Neural crest cell (in vitro differentiated cells): ENCODE measurements around the gene GRK5. TPM values are rescaled to one million over a fixed set of nuclear protein-coding genes. Genes with fewer than 3 reads are reported as not detected.

ENCODE experiments used
- DNase-seq: peaks from one replicate; pipeline ENCODE4 v3.0.0; 2021; ENCODE audit warnings: low read depth, mixed read lengths, low spot score
- H3K27ac Mint-ChIP-seq: one replicate; pipeline ENCODE4 v1.8.0; 2021; ENCODE audit warnings: mild to moderate bottlenecking, mixed read lengths; ENCODE audit not compliant: unreplicated experiment
- H3K27me3 Mint-ChIP-seq: 2 replicates; pipeline ENCODE4 v1.8.0; 2021; ENCODE audit warnings: low read depth, mild to moderate bottlenecking, mixed read lengths
- H3K36me3 Mint-ChIP-seq: 2 replicates; pipeline ENCODE4 v1.8.0; 2021; ENCODE audit warnings: low read depth, mild to moderate bottlenecking, mixed read lengths
- H3K4me1 Mint-ChIP-seq: 2 replicates; pipeline ENCODE4 v1.8.0; 2021; ENCODE audit warnings: mixed read lengths
- H3K4me3 Mint-ChIP-seq: one replicate; pipeline ENCODE4 v1.8.0; 2021; ENCODE audit warnings: mild to moderate bottlenecking, mixed read lengths
- H3K9me3 Mint-ChIP-seq: 2 replicates; pipeline ENCODE4 v1.8.0; 2021; ENCODE audit warnings: mixed read lengths
- total RNA-seq: library from RNA; stranded (reverse); gene quantifications from 2 replicates; pipeline ENCODE4 v1.2.1, GENCODE V29; 2021
- TF ChIP-seq, protein P1 (sequence below): fragments of 200-600 bp; sonication (generic); conservative IDR thresholded peaks from 2 replicates; pipeline ENCODE4 v1.5.0; 2021; ENCODE audit warnings: antibody characterized with exemption, mild to moderate bottlenecking

Gene GRK5
- total RNA-seq, 1 donor from 2014 or later = 13.5 TPM

DNA sequence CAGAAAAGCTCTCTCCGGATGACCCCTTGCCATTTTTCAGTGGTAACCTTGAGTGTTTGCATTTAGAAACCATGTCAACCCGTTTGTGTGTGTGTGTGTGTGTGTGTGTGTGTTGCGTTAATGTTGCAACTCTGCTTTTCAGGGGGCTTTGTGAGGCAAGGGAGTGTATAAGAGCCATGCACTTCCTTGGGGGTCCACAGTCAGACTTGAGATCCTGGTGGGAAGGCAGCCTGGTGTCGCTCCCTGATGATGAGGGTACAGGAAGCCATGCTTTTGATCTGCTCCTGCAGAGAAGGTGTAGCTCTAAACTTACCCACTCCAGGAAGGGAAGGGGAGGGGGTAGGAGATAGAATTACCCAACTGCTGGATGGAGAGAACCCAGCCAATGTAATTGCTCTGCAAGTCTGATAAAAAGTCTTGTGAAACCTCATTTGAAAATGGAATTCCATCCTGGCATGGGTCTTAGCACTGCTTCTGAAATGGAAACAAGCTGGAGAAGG lies 10.7 kb downstream of the GRK5 start:
- no peak overlapping the region for H3K4me3 Mint-ChIP-seq
- DNase-seq = no peak
- H3K27ac Mint-ChIP-seq = no peak overlapping the region
- H3K9me3 Mint-ChIP-seq = no peaks in the 10 kb centered on the region
- peaks cover 24% of the 10 kb centered on the region for H3K4me1 Mint-ChIP-seq
- no peaks in the 10 kb centered on the region for H3K27me3 Mint-ChIP-seq
- H3K36me3 Mint-ChIP-seq = no peaks in the 10 kb centered on the region
- TF ChIP-seq, protein P1, sequence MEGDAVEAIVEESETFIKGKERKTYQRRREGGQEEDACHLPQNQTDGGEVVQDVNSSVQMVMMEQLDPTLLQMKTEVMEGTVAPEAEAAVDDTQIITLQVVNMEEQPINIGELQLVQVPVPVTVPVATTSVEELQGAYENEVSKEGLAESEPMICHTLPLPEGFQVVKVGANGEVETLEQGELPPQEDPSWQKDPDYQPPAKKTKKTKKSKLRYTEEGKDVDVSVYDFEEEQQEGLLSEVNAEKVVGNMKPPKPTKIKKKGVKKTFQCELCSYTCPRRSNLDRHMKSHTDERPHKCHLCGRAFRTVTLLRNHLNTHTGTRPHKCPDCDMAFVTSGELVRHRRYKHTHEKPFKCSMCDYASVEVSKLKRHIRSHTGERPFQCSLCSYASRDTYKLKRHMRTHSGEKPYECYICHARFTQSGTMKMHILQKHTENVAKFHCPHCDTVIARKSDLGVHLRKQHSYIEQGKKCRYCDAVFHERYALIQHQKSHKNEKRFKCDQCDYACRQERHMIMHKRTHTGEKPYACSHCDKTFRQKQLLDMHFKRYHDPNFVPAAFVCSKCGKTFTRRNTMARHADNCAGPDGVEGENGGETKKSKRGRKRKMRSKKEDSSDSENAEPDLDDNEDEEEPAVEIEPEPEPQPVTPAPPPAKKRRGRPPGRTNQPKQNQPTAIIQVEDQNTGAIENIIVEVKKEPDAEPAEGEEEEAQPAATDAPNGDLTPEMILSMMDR = no peak

DNA sequence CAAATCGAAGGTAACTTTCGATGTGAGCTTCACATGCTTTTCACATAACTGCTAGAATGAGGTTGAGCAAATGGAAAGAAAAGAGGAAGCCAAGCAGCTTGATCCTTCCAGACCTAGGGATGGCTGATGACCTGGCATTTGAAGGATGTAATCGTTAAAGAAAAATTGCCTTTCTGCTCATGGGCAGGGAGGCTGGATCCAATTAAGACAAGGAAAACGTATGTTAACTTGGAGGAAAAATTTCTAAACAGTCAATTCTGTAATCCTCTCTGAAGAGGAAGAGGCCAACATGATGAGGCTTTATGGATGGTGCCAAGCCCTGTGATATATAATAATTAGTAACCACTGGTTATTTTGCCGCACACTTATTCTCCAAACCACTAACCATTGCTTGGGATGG lies 12.5 kb downstream of the GRK5 start:
- TF ChIP-seq, protein P1 = no peak
- Mint-ChIP-seq H3K4me1 (peaks cover 19% of the 10 kb centered on the region), H3K27ac (no peak overlapping the region), H3K9me3 (no peaks in the 10 kb centered on the region), H3K4me3 (no peak overlapping the region), H3K27me3 (no peaks in the 10 kb centered on the region), H3K36me3 (no peaks in the 10 kb centered on the region)
- no peak for DNase-seq

DNA sequence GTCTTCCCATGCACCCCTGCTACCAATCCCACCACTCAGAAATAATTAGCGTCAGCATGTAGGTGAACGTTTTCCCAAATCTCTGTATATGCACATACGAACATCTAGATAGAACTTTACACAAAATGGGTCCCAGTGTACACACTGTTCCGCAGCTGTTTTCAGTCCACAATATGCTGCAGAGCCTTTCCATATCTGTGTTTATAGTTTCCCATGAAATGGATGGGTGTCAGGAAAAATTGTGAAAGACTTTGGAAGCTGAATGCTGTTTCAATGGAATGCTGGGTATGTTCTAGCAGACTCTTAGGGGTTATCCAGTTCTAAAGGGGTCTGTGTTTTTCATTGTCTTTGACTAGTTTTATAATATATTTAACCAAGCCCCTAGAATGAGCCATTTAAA lies 13.8 kb downstream of the GRK5 start:
- no peak overlapping the region for H3K27ac Mint-ChIP-seq
- DNase-seq = no peak
- no peaks in the 10 kb centered on the region for H3K9me3 Mint-ChIP-seq
- H3K4me1 Mint-ChIP-seq = peaks cover 19% of the 10 kb centered on the region
- H3K27me3 Mint-ChIP-seq = no peaks in the 10 kb centered on the region
- TF ChIP-seq, protein P1 = no peak
- no peaks in the 10 kb centered on the region for H3K36me3 Mint-ChIP-seq
- H3K4me3 Mint-ChIP-seq = no peak overlapping the region

DNA sequence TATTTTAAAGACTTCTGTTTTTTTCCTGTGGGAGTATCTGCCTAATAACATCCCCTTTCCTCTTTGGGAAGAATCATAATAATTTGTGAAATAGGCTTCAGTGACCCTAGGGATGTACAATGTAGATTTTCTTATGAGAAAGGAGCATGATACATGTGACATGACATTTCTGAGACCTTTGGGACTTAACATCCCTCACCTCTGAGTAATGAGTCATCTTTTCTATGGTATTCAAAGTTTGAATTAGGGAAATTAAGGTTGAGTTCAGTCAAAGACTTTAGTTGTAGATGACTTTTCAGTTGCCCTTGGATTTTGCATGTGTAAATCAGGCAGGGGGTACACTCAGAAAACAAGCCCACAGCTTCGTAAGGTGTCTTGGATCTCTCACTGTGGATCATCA lies 14.3 kb downstream of the GRK5 start:
- no peaks in the 10 kb centered on the region for H3K36me3 Mint-ChIP-seq
- H3K9me3 Mint-ChIP-seq = no peaks in the 10 kb centered on the region
- DNase-seq = no peak
- no peak overlapping the region for H3K4me3 Mint-ChIP-seq
- H3K27ac Mint-ChIP-seq = no peak overlapping the region
- peaks cover 19% of the 10 kb centered on the region for H3K4me1 Mint-ChIP-seq
- no peaks in the 10 kb centered on the region for H3K27me3 Mint-ChIP-seq
- TF ChIP-seq, protein P1 = no peak

DNA sequence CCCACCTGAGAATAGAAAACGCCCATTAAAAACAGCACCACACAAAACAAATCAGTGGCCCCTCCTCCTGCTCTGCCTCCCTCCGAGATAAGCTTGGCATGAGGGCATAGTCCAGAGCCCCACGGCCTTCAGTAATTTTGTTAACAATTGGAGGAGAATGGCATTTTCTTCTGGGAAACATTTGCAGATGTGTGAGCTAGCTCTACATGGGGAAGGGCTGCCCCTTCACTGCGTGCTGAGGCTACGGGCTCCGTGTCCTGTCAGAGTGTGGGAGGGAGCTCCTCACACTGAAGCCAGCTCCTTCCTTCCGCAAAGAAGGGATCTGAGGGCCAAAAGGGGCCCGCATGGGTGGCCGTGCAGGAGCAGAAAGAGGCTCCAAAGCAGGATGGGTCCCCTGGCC lies 15.2 kb downstream of the GRK5 start:
- Mint-ChIP-seq H3K36me3 (no peaks in the 10 kb centered on the region), H3K4me1 (peaks cover 19% of the 10 kb centered on the region), H3K4me3 (no peak overlapping the region), H3K27ac (no peak overlapping the region), H3K9me3 (no peaks in the 10 kb centered on the region), H3K27me3 (no peaks in the 10 kb centered on the region)
- DNase-seq = no peak
- TF ChIP-seq, protein P1 = no peak

DNA sequence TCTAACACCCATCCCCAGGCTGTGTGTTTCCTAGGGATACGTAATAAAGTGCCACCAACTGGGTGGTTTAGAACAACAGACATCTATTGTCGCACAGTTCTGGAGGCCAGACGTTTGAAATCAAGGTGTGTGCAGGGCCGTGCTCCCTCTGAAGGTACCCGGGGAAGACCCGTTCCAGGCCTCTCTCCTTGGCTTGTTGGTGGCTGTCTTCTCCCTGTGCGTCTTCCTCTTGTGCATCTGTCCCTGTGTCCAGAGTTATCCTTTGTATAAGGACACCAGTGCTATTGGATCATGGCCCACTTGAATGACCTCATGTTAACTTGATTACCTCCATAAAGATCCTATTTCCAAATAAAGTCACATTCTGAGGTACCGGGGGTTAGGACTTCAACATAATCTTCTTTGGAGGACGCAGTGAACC lies 15.6 kb downstream of the GRK5 start:
- peaks cover 19% of the 10 kb centered on the region for H3K4me1 Mint-ChIP-seq
- DNase-seq = no peak
- H3K27ac Mint-ChIP-seq = no peak overlapping the region
- no peaks in the 10 kb centered on the region for H3K27me3 Mint-ChIP-seq
- H3K4me3 Mint-ChIP-seq = no peak overlapping the region
- H3K9me3 Mint-ChIP-seq = no peaks in the 10 kb centered on the region
- H3K36me3 Mint-ChIP-seq = no peaks in the 10 kb centered on the region
- TF ChIP-seq, protein P1 = no peak
